Measurements from ENCODE around the gene CDH15. TPM values are rescaled to one million over a fixed set of nuclear protein-coding genes. Genes with fewer than 3 reads are reported as not detected.
A peak's percentile ranks its signal among the peaks of the same experiment; 100 is the strongest.

CDH15 gene, protein sequence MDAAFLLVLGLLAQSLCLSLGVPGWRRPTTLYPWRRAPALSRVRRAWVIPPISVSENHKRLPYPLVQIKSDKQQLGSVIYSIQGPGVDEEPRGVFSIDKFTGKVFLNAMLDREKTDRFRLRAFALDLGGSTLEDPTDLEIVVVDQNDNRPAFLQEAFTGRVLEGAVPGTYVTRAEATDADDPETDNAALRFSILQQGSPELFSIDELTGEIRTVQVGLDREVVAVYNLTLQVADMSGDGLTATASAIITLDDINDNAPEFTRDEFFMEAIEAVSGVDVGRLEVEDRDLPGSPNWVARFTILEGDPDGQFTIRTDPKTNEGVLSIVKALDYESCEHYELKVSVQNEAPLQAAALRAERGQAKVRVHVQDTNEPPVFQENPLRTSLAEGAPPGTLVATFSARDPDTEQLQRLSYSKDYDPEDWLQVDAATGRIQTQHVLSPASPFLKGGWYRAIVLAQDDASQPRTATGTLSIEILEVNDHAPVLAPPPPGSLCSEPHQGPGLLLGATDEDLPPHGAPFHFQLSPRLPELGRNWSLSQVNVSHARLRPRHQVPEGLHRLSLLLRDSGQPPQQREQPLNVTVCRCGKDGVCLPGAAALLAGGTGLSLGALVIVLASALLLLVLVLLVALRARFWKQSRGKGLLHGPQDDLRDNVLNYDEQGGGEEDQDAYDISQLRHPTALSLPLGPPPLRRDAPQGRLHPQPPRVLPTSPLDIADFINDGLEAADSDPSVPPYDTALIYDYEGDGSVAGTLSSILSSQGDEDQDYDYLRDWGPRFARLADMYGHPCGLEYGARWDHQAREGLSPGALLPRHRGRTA
- not detected in 2 replicates for total RNA-seq (ENCODE audit: low replicate concordance)

DNA sequence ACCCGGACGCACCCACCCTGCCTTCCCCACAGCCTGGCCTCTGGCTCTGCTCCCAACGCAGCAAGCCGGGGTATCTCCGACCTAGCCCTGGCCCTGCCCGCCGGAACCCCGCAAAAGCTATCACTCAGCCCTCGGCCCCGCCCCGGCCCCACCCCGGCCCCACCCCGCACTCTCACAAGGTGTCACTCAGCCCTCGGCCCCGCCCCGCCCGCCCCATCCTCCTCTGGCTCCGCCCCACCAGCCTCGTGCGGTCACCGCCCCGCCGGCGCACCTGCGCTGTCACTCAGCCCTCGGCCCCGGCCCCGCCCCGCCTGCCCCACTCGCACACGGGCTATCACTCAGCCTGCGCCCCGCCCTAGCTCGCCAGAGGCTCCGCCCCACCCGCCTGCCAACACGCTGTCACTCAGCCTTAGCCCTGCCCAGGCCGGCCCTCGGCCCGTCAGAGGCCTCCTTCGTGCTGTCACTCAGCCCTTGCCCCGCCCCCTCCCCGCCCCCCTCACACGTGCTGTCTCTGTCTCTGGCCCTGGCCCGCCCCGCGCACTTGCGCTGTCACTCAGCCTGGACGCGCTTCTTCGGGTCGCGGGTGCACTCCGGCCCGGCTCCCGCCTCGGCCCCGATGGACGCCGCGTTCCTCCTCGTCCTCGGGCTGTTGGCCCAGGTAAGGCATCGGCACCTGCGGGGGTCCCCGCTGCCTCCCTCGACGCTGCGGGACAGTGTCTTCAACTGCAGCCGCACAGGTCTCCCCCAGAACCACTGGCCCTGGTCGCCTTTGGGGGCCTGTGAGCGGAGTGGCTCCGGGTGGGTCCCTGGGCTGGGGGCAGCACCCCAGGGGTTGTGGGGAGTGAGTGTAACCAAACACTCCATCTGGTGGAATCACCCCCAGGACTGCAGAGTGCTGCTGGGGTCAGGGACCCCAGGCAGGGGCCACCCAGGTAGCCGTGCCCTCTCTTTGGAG lies at the start of gene CDH15:
TSS of gene CDH15 (plus strand) at position 533 of the 955 bp plus-strand sequence. CDS start at position 617, 84 bp downstream.
- Histone ChIP-seq H3K9me3 (ENCODE audit: low read depth) (no peaks in the 10 kb centered on the region), H3K9ac (no peak within 1 kb of the TSS)
- no peak within 1 kb of the TSS for H3K27ac Mint-ChIP-seq

DNA sequence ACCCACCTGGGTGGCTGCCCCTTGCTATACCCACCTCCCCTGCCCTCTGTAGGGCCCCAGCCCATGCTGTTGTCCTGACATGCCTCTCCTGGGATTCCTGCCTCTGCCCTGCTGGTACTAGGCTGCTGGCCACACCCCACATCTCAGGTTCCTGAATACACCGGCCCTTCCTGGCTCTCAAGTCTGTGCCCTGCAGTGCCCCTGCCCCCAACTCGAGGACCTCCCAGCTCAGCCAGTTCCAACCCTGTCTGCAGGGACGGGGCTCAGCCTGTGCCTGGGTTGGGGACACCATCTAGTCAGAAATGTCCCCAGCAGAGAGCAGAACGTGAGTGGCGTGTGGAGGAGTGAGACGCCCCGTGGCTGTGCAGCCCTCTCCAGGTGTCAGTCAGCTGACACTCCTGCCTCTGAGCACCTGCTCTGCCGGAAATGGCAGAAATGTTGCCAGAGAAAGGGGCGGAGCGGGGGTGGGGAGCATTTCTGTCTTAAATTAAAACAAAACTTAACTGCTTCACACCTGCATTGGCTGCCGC lies 49.2 kb upstream of the CDH15 start:
- H3K9me3 Mint-ChIP-seq, result peaks cover 6% of the 10 kb centered on the region
- no peak for DNase-seq (ENCODE audit: low spot score)
- no peak overlapping the region for H3K4me3 Mint-ChIP-seq
- peaks cover 13% of the 10 kb centered on the region for H3K4me1 Mint-ChIP-seq
- Histone ChIP-seq H4K20me1 (ENCODE audit: low read depth) (no peaks in the 10 kb centered on the region), H3K27me3 (no peaks in the 10 kb centered on the region), H3K9me3 (ENCODE audit: low read depth) (no peaks in the 10 kb centered on the region), H3K36me3 (no peaks in the 10 kb centered on the region), H3F3A (ENCODE audit: low read depth) (no peaks in the 10 kb centered on the region), H3K27ac (no peak overlapping the region), H3K4me1 (no peaks in the 10 kb centered on the region), H2AFZ (replicated peaks) (no peak overlapping the region), H3K4me2 (no peak overlapping the region), H3K79me2 (ENCODE audit: low read depth) (no peaks in the 10 kb centered on the region), H3K4me3 (no peak overlapping the region), H3K9ac (no peak overlapping the region)
- peaks cover 7% of the 10 kb centered on the region for H3K27me3 Mint-ChIP-seq (ENCODE audit: insufficient read depth, low read depth)
- peaks cover 24% of the 10 kb centered on the region for H3K36me3 Mint-ChIP-seq
- TF ChIP-seq EZH2 (IDR thresholded peaks at IDR 0.05) (no peak), EZH2phosphoT487 (IDR thresholded peaks at IDR 0.05) (no peak)
- TF ChIP-seq, protein P1, sequence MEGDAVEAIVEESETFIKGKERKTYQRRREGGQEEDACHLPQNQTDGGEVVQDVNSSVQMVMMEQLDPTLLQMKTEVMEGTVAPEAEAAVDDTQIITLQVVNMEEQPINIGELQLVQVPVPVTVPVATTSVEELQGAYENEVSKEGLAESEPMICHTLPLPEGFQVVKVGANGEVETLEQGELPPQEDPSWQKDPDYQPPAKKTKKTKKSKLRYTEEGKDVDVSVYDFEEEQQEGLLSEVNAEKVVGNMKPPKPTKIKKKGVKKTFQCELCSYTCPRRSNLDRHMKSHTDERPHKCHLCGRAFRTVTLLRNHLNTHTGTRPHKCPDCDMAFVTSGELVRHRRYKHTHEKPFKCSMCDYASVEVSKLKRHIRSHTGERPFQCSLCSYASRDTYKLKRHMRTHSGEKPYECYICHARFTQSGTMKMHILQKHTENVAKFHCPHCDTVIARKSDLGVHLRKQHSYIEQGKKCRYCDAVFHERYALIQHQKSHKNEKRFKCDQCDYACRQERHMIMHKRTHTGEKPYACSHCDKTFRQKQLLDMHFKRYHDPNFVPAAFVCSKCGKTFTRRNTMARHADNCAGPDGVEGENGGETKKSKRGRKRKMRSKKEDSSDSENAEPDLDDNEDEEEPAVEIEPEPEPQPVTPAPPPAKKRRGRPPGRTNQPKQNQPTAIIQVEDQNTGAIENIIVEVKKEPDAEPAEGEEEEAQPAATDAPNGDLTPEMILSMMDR (IDR thresholded peaks at IDR 0.05), result no peak
- H3K27ac Mint-ChIP-seq, result no peak overlapping the region

More for the DNA sequence above, at the start of gene CDH15:
- peaks cover 11% of the 10 kb centered on the region for H3K27me3 Mint-ChIP-seq (ENCODE audit: insufficient read depth, low read depth)
- H3K4me3 ChIP-seq, result peak within 1 kb of the TSS; percentile 28
- peaks cover 12% of the 10 kb centered on the region for H3K4me1 Mint-ChIP-seq
- H3K36me3 ChIP-seq, result no peaks in the 10 kb centered on the region
- no peaks in the 10 kb centered on the region for H3K79me2 ChIP-seq (ENCODE audit: low read depth)
- peaks cover 49% of the 10 kb centered on the region for H3K27me3 ChIP-seq
- H3K9me3 Mint-ChIP-seq, result no peaks in the 10 kb centered on the region
- peak within 1 kb of the TSS; percentile 74 for H3K4me3 Mint-ChIP-seq
- TF ChIP-seq, protein P1 (IDR thresholded peaks at IDR 0.05), result no peak
- no peak for TF ChIP-seq EZH2 (IDR thresholded peaks at IDR 0.05)
- no peak for TF ChIP-seq EZH2phosphoT487 (IDR thresholded peaks at IDR 0.05)
- peak; percentile 99 for DNase-seq (ENCODE audit: low spot score)
- H3K27ac ChIP-seq, result no peak within 1 kb of the TSS
- H3K4me1 ChIP-seq, result peaks cover 23% of the 10 kb centered on the region
- peaks cover 24% of the 10 kb centered on the region for H4K20me1 ChIP-seq (ENCODE audit: low read depth)
- no peaks in the 10 kb centered on the region for H3K36me3 Mint-ChIP-seq
- no peaks in the 10 kb centered on the region for H3F3A ChIP-seq (ENCODE audit: low read depth)
- no peak within 1 kb of the TSS for H2AFZ ChIP-seq (replicated peaks)
- H3K4me2 ChIP-seq, result peak within 1 kb of the TSS; percentile 71

All from neural progenitor cell (in vitro differentiated cells).